GM12878 (cell line): ENCODE data around the gene ADGRD2. TPM values are rescaled to one million over a fixed set of nuclear protein-coding genes. Genes with fewer than 3 reads are reported as not detected.

Experiments used
- ATAC-seq: fragments of 200-7000 bp; cut with Tn5 transposase; 3 replicates; pipeline ENCODE4 v1.9.1; 2020; ENCODE audit warnings: mild to moderate bottlenecking, moderate library complexity
- BruUV-seq: library from RNA; stranded (reverse); fragments of 400-500 nt; replicated peaks from 2 replicates; lab custom pipeline; 2021; lab: Mats Ljungman, UMichigan
- CTCF ChIA-PET: fragments of 300-600 bp; sonication (Branson Sonifier 250); formaldehyde crosslinking; extraction: SDS; loops from one replicate; lab custom pipeline; 2021; ENCODE audit warnings: inconsistent platforms; lab: Yijun Ruan, JAX
- POLR2A ChIA-PET: fragments of 350-600 bp; formaldehyde crosslinking; extraction: SDS; loops from one replicate; lab custom pipeline; 2021; ENCODE audit warnings: inconsistent platforms; lab: Charles Lee
- RAD21 ChIA-PET: fragments of 300-600 bp; sonication (Branson Sonifier 250); formaldehyde crosslinking; loops from one replicate; lab custom pipeline; 2023; ENCODE audit warnings: antibody characterized with exemption; ENCODE audit not compliant: unreplicated experiment; lab: Charles Lee
- SMC1A ChIA-PET: fragments of 300-600 bp; sonication (Branson Sonifier 250); formaldehyde crosslinking; loops from one replicate; lab custom pipeline; 2023; ENCODE audit not compliant: unreplicated experiment, uncharacterized antibody; lab: Charles Lee
- DNase-seq: peaks from one replicate; pipeline ENCODE4 v3.0.0-alpha.2; 2011; ENCODE audit warnings: low read depth, low spot score
- FAIRE-seq: peaks from 3 replicates; lab custom pipeline; 2011; peaks lifted over from hg19 to GRCh38; lab: Jason Lieb, UNC
- H2AFZ ChIP-seq: 2 replicates; pipeline ENCODE4 v1.6.0; 2011; ENCODE audit warnings: low read depth, low read length, control low read depth; ENCODE audit not compliant: control insufficient read depth
- H3K27ac ChIP-seq: 2 replicates; pipeline ENCODE4 v1.5.1; 2011; ENCODE audit warnings: control low read depth; ENCODE audit not compliant: control insufficient read depth, insufficient read depth
- H3K27me3 ChIP-seq, 2 experiments: replicated peaks in 1 of 2; 2 replicates each; pipeline versions ENCODE4 v1.6.0 to v1.6.1; 2011; ENCODE audit warnings: low read length in 1 of 2; ENCODE audit not compliant: control insufficient read depth in 2 of 2, insufficient read depth in 2 of 2
- H3K36me3 ChIP-seq, 2 experiments: 2 replicates each; pipeline ENCODE4 v1.5.1; 2011; ENCODE audit warnings: low read length in 1 of 2; ENCODE audit not compliant: control insufficient read depth in 2 of 2, insufficient read depth in 2 of 2
- H3K4me1 ChIP-seq: 2 replicates; pipeline ENCODE4 v1.6.1; 2011; ENCODE audit warnings: mild to moderate bottlenecking, low read length, moderate library complexity, mixed read lengths; ENCODE audit not compliant: control insufficient read depth, insufficient read depth
- H3K4me2 ChIP-seq: 2 replicates; pipeline ENCODE4 v1.6.0; 2011; ENCODE audit warnings: control low read depth; ENCODE audit not compliant: control insufficient read depth, insufficient read depth
- H3K4me3 ChIP-seq: fragments of 200-600 bp; sonication (generic); 2 replicates; pipeline ENCODE4 v1.5.1; 2016
- H3K79me2 ChIP-seq: 2 replicates; pipeline ENCODE4 v1.6.0; 2011; ENCODE audit warnings: low read length; ENCODE audit not compliant: control insufficient read depth, insufficient read depth
- H3K9ac ChIP-seq: 2 replicates; pipeline ENCODE4 v1.8.0; 2011; ENCODE audit warnings: low read length, control low read depth, mixed read lengths; ENCODE audit not compliant: control insufficient read depth, insufficient read depth
- H3K9me3 ChIP-seq: replicated peaks from 3 replicates; pipeline ENCODE4 v1.5.1; 2011; ENCODE audit warnings: mild to moderate bottlenecking, low read length; ENCODE audit not compliant: control insufficient read depth, insufficient read depth
- H4K20me1 ChIP-seq: 2 replicates; pipeline ENCODE4 v1.6.0; 2011; ENCODE audit not compliant: control insufficient read depth, insufficient read depth
- FOS ChIP-seq: IDR thresholded peaks from 3 replicates; pipeline ENCODE4 v1.6.1; 2011; ENCODE audit warnings: borderline replicate concordance; ENCODE audit not compliant: insufficient read length; ENCODE audit errors: extremely low read depth
- SIX5 ChIP-seq: IDR thresholded peaks from 2 replicates; pipeline ENCODE4 v1.6.1; 2011; ENCODE audit warnings: mild to moderate bottlenecking, low read depth, low read length, moderate library complexity; ENCODE audit not compliant: severe bottlenecking
- SUPT20H ChIP-seq: IDR thresholded peaks from 2 replicates; pipeline ENCODE4 v1.6.1; 2011; ENCODE audit warnings: low read depth, mild to moderate bottlenecking, low read length, moderate library complexity, borderline replicate concordance; ENCODE audit not compliant: control insufficient read depth
- ZNF217 ChIP-seq: fragments of 450-650 bp; IDR thresholded peaks from 2 replicates; pipeline ENCODE4 v1.6.1; 2017; ENCODE audit warnings: antibody characterized with exemption, mild to moderate bottlenecking
- WGBS: methylation state at CpG from one replicate; pipeline ENCODE4 v1.1.6; 2016; ENCODE audit warnings: low lambda C conversion rate; ENCODE audit not compliant: insufficient replicate concordance, insufficient coverage; ENCODE audit errors: missing lambda C conversion rate; 5-methylcytosine and 5-hydroxymethylcytosine counted together
- in situ Hi-C: fragments of 300-500 bp; cut with MboI; formaldehyde crosslinking; loops from 9 replicates; pipeline ENCODE4 v1.14.3; 2018; ENCODE audit warnings: mixed read lengths
- intact Hi-C: fragments of 100-400 bp; cut with micrococcal nuclease; formaldehyde crosslinking; loops from one replicate; pipeline ENCODE4 v1.14.2; 2022; ENCODE audit not compliant: unreplicated experiment
- polyA plus RNA-seq, 11 experiments: library from polyadenylated mRNA; depleted of rRNA in 4 of 11; unstranded in 6 of 11; stranded (reverse) in 5 of 11; fragments of >200 nt; fragmentation: Nextera tagmentation in 4 of 11; fragmentation: Illumina TruSeq in 1 of 11; extraction: Ambion mirVana in 4 of 11; extraction: Trizol in 1 of 11; gene quantifications; 1 replicate in 1 of 11; 2 replicates in 10 of 11; pipeline versions ENCODE4 v1.2.1 to v1.2.3, GENCODE V29; 2011 to 2016; ENCODE audit warnings: inconsistent platforms in 2 of 11, missing spikeins in 2 of 11, low read depth in 1 of 11
- total RNA-seq, 4 experiments: library from RNA; depleted of rRNA in 3 of 4; stranded (reverse); fragments of >200 nt in 3 of 4; fragmentation: Illumina TruSeq in 1 of 4; extraction: Trizol in 1 of 4; gene quantifications; 2 replicates each; pipeline versions ENCODE4 v1.2.1 to v1.2.3, GENCODE V29; 2013 to 2021

The ADGRD2 gene
- total and polyA plus RNA-seq, 10 of the 15 experiments (the other 5 are each of a cell fraction or from before 2014, with no cell fraction given), result not detected

- no peak overlapping the region for H3K4me3 ChIP-seq
- ATAC-seq (no peak), FAIRE-seq (no peak), DNase-seq (no peak)
- H3K36me3 ChIP-seq, result no peaks in the 10 kb centered on the region
- H2AFZ ChIP-seq, result no peak overlapping the region
- no peaks in the 10 kb centered on the region for H3K79me2 ChIP-seq
- no peak for TF ChIP-seq SIX5
- WGBS, result 32% methylated on average over 9 of the region's 9 CpGs
- ChIA-PET RAD21 (no interaction called here), CTCF (no interaction called here), POLR2A (no interaction called here), SMC1A (interaction anchor here (1.2 kb wide), 1 partner anchor 257 kb away, joined by 3 read pairs; no protein-coding TSS in a partner anchor)
- no peaks in the 10 kb centered on the region for H3K9me3 ChIP-seq
- H3K27me3 ChIP-seq, result peaks cover 5 to 9% of the 10 kb centered on the region in 2 experiments; a peak in 3 of 4 replicates
- H3K9ac ChIP-seq, result no peak overlapping the region
- H4K20me1 ChIP-seq, result no peaks in the 10 kb centered on the region
- no TSS peak for BruUV-seq
- H3K27ac ChIP-seq, result no peak overlapping the region
- intact Hi-C loops (no loop called here), in situ Hi-C loops (no loop called here)
- no peaks in the 10 kb centered on the region for H3K4me1 ChIP-seq
- H3K4me2 ChIP-seq, result no peak overlapping the region
Observed at GRCh38 chr9:124454296-124454695, 4.0 kb downstream of the ADGRD2 start.

DNA sequence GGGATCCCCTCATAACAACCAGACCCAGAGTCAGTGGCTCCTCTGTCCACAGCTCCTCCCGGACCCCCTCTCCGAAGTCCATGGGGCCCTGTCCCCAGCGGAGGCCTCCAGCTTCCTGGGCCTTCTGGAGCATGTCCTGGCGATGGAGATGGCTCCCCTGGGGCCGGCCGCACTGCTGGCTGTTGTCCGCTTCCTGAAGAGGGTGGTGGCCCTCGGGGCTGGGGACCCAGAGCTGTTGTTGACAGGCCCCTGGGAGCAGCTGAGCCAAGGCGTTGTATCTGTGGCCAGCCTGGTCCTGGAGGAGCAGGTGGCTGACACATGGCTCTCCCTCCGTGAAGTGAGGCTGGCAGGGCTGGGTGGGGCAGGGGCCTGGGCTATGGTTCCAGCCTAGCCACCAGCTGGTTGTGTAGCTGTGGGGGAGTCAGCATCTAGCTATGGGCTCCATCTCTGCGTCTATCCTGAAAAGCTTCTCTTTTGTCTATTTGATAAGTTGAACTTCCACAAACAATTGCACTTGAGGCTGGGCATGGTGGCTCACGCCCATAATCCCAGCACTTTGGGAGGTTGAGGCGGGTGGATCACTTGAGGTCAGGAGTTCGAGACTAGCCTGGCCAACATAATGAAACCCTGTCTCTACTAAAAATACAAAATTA is 4.7 kb downstream of the ADGRD2 start:
- Histone ChIP-seq H3K4me3 (no peak overlapping the region), H3K9ac (no peak overlapping the region), H3K27me3 (peaks cover 5 to 9% of the 10 kb centered on the region in 2 experiments; a peak in 3 of 4 replicates), H3K9me3 (no peaks in the 10 kb centered on the region), H4K20me1 (no peaks in the 10 kb centered on the region), H2AFZ (no peak overlapping the region), H3K79me2 (no peaks in the 10 kb centered on the region), H3K27ac (no peak overlapping the region), H3K36me3 (no peaks in the 10 kb centered on the region), H3K4me1 (no peaks in the 10 kb centered on the region), H3K4me2 (no peak overlapping the region)
- POLR2A ChIA-PET, result no interaction called here
- RAD21 ChIA-PET, result no interaction called here
- CTCF ChIA-PET, result no interaction called here
- in situ Hi-C loops (no loop called here), intact Hi-C loops (no loop called here)
- TF ChIP-seq SUPT20H (no peak), FOS (no peak), ZNF217 (no peak)
- BruUV-seq, result no TSS peak
- 44% methylated on average over 13 of the region's 14 CpGs for WGBS
- FAIRE-seq (no peak), ATAC-seq (no peak), DNase-seq (no peak)
- SMC1A ChIA-PET, result interaction anchor here (0.9 to 1.2 kb wide), 2 partner anchors 9 to 257 kb away, joined by 3 read pairs; no protein-coding TSS in a partner anchor
